BLaER1 treated with 17β-estradiol and CSF1 and Interleukin-3, amounts not matched to agents 10 nM and 100 nM (cell line): ENCODE results near the gene CACNB3.

Source experiments
- H3K27ac ChIP-seq, 11 experiments: shearing (Covaris generic); formaldehyde crosslinking; 2 replicates each; pipeline ENCODE4 v1.8.1; 2022
- H3K27me3 ChIP-seq, 11 experiments: shearing (Covaris generic); formaldehyde crosslinking; 2 replicates each; pipeline ENCODE4 v1.8.1; 2022
- H3K36me3 ChIP-seq, 11 experiments: shearing (Covaris generic); formaldehyde crosslinking; 2 replicates each; pipeline ENCODE4 v1.8.1; 2022
- H3K4me1 ChIP-seq, 10 experiments: shearing (Covaris generic); formaldehyde crosslinking; 2 replicates each; pipeline ENCODE4 v1.8.1; 2022
- H3K4me2 ChIP-seq, 11 experiments: shearing (Covaris generic); formaldehyde crosslinking; 2 replicates each; pipeline ENCODE4 v1.8.1; 2022
- H3K4me3 ChIP-seq, 10 experiments: shearing (Covaris generic); formaldehyde crosslinking; 2 replicates each; pipeline ENCODE4 v1.8.1; 2022
- H3K9ac ChIP-seq, 11 experiments: shearing (Covaris generic); formaldehyde crosslinking; 2 replicates each; pipeline ENCODE4 v1.8.1; 2022
- H3K9me3 ChIP-seq, 11 experiments: shearing (Covaris generic); formaldehyde crosslinking; replicated peaks in 1 of 11; 2 replicates each; pipeline ENCODE4 v1.8.1; 2022
- H4K20me1 ChIP-seq, 11 experiments: shearing (Covaris generic); formaldehyde crosslinking; 2 replicates each; pipeline ENCODE4 v1.8.1; 2022
- Cebpa-rat ChIP-seq, 11 experiments: shearing (Covaris generic); IDR thresholded peaks; 2 replicates each; pipeline ENCODE4 v1.8.1; 2022

Gene CACNB3

GRCh38 chr12:48822139-48822538 is 3.8 kb downstream of the CACNB3 start:
- H3K4me2 ChIP-seq: no peak overlapping the region
- H3K27me3 ChIP-seq: no peaks in the 10 kb centered on the region
- no peak overlapping the region for H3K4me3 ChIP-seq
- peaks cover 27 to 33% (median 29%) of the 10 kb centered on the region in 10 experiments for H3K4me1 ChIP-seq
- H3K27ac ChIP-seq: no peak overlapping the region
- TF ChIP-seq Cebpa-rat (IDR thresholded peaks at IDR 0.05): no peak
- peaks cover 0 to 74% (median 51%) of the 10 kb centered on the region in 11 experiments; a peak in 18 of 22 replicates for H4K20me1 ChIP-seq
- no peak overlapping the region; a peak in 1 of 22 replicates for H3K9ac ChIP-seq
- peaks cover 35 to 63% (median 42%) of the 10 kb centered on the region in 11 experiments for H3K36me3 ChIP-seq
- no peaks in the 10 kb centered on the region for H3K9me3 ChIP-seq

- no peak overlapping the region for H3K27ac ChIP-seq
- peaks cover 5 to 77% (median 57%) of the 10 kb centered on the region in 11 experiments; a peak in 20 of 22 replicates for H4K20me1 ChIP-seq
- peaks cover 41 to 68% (median 48%) of the 10 kb centered on the region in 11 experiments for H3K36me3 ChIP-seq
- no peaks in the 10 kb centered on the region for H3K9me3 ChIP-seq
- H3K4me3 ChIP-seq: no peak overlapping the region
- H3K4me2 ChIP-seq: no peak overlapping the region
- H3K27me3 ChIP-seq: no peaks in the 10 kb centered on the region
- peak overlapping the region in 1 of 11 experiments; percentile 3; a peak in 1 of 22 replicates for H3K9ac ChIP-seq
- no peak for TF ChIP-seq Cebpa-rat (IDR thresholded peaks at IDR 0.05)
- peaks cover 21 to 27% (median 23%) of the 10 kb centered on the region in 10 experiments for H3K4me1 ChIP-seq
Measured at GRCh38 chr12:48822711-48823110, 4.4 kb downstream of the CACNB3 start.

- Histone ChIP-seq H3K27ac (no peak overlapping the region), H4K20me1 (peaks cover 10 to 83% (median 63%) of the 10 kb centered on the region in 11 experiments; a peak in 21 of 22 replicates), H3K4me1 (peaks cover 18 to 25% (median 19%) of the 10 kb centered on the region in 10 experiments), H3K4me3 (no peak overlapping the region), H3K36me3 (peaks cover 47 to 74% (median 54%) of the 10 kb centered on the region in 11 experiments), H3K9me3 (no peaks in the 10 kb centered on the region), H3K27me3 (no peaks in the 10 kb centered on the region), H3K9ac (no peak overlapping the region), H3K4me2 (no peak overlapping the region)
- no peak for TF ChIP-seq Cebpa-rat (IDR thresholded peaks at IDR 0.05)
Measured at GRCh38 chr12:48823281-48823680, 5.0 kb downstream of the CACNB3 start.

GRCh38 chr12:48824112-48824511 is 5.8 kb downstream of the CACNB3 start:
- H3K4me2 ChIP-seq: no peak overlapping the region

GRCh38 chr12:48824905-48825304 is 6.6 kb downstream of the CACNB3 start:
- no peak overlapping the region for H3K4me2 ChIP-seq
- no peak overlapping the region for H3K4me3 ChIP-seq
- H3K9me3 ChIP-seq: no peaks in the 10 kb centered on the region
- H3K36me3 ChIP-seq: peaks cover 63 to 90% (median 70%) of the 10 kb centered on the region in 11 experiments
- no peak overlapping the region for H3K27ac ChIP-seq
- peaks cover 7 to 12% (median 8%) of the 10 kb centered on the region in 10 experiments for H3K4me1 ChIP-seq
- no peaks in the 10 kb centered on the region for H3K27me3 ChIP-seq
- no peak overlapping the region for H3K9ac ChIP-seq
- peaks cover 25 to 90% (median 71%) of the 10 kb centered on the region in 11 experiments for H4K20me1 ChIP-seq
- TF ChIP-seq Cebpa-rat (IDR thresholded peaks at IDR 0.05): no peak

More at GRCh38 chr12:48824112-48824511, 5.8 kb downstream of the CACNB3 start:
- Histone ChIP-seq H3K27me3 (no peaks in the 10 kb centered on the region), H3K9me3 (no peaks in the 10 kb centered on the region), H3K27ac (no peak overlapping the region), H3K9ac (no peak overlapping the region), H3K36me3 (peaks cover 55 to 82% (median 62%) of the 10 kb centered on the region in 11 experiments), H4K20me1 (peaks cover 17 to 90% (median 71%) of the 10 kb centered on the region in 11 experiments), H3K4me1 (peaks cover 15 to 20% (median 16%) of the 10 kb centered on the region in 10 experiments), H3K4me3 (no peak overlapping the region)
- no peak for TF ChIP-seq Cebpa-rat (IDR thresholded peaks at IDR 0.05)

GRCh38 chr12:48826209-48826855 is 8.0 kb downstream of the CACNB3 start:
- H3K9ac ChIP-seq: no peak overlapping the region
- no peak overlapping the region for H3K4me3 ChIP-seq
- TF ChIP-seq Cebpa-rat (IDR thresholded peaks at IDR 0.05): no peak
- no peaks in the 10 kb centered on the region for H3K9me3 ChIP-seq
- no peak overlapping the region for H3K27ac ChIP-seq
- H3K27me3 ChIP-seq: no peaks in the 10 kb centered on the region
- H3K4me2 ChIP-seq: no peak overlapping the region
- H3K36me3 ChIP-seq: peaks cover 77 to 99% (median 84%) of the 10 kb centered on the region in 11 experiments
- peaks cover 36 to 100% (median 78%) of the 10 kb centered on the region in 11 experiments for H4K20me1 ChIP-seq
- H3K4me1 ChIP-seq: peaks cover 0 to 5% (median 0%) of the 10 kb centered on the region in 10 experiments; a peak in 1 of 20 replicates

GRCh38 chr12:48827026-48827425 is 8.7 kb downstream of the CACNB3 start:
- Histone ChIP-seq H3K27me3 (no peaks in the 10 kb centered on the region), H3K4me3 (no peak overlapping the region), H3K4me2 (no peak overlapping the region), H3K4me1 (peaks cover 0 to under 1% (median 0%) of the 10 kb centered on the region in 10 experiments; a peak in 1 of 20 replicates), H3K9me3 (no peaks in the 10 kb centered on the region), H3K27ac (no peak overlapping the region), H4K20me1 (peaks cover 36 to 100% (median 85%) of the 10 kb centered on the region in 11 experiments), H3K9ac (no peak overlapping the region), H3K36me3 (peaks cover 84 to 100% (median 91%) of the 10 kb centered on the region in 11 experiments)
- TF ChIP-seq Cebpa-rat (IDR thresholded peaks at IDR 0.05): no peak

GRCh38 chr12:48827513-48828096 is 9.3 kb downstream of the CACNB3 start:
- H4K20me1 ChIP-seq: peaks cover 36 to 100% (median 86%) of the 10 kb centered on the region in 11 experiments
- H3K9me3 ChIP-seq: no peaks in the 10 kb centered on the region
- no peak overlapping the region for H3K4me2 ChIP-seq
- H3K27me3 ChIP-seq: no peaks in the 10 kb centered on the region
- H3K9ac ChIP-seq: no peak overlapping the region
- no peak for TF ChIP-seq Cebpa-rat (IDR thresholded peaks at IDR 0.05)
- H3K27ac ChIP-seq: no peak overlapping the region
- H3K4me3 ChIP-seq: no peak overlapping the region
- peaks cover 90 to 100% (median 97%) of the 10 kb centered on the region in 11 experiments for H3K36me3 ChIP-seq
- no peaks in the 10 kb centered on the region; a peak in 1 of 20 replicates for H3K4me1 ChIP-seq

- TF ChIP-seq Cebpa-rat (IDR thresholded peaks at IDR 0.05): no peak
- Histone ChIP-seq H3K4me2 (no peak overlapping the region), H3K36me3 (peaks cover 94 to 100% (median 100%) of the 10 kb centered on the region in 11 experiments), H3K27ac (no peak overlapping the region), H3K4me1 (no peaks in the 10 kb centered on the region; a peak in 1 of 20 replicates), H3K27me3 (no peaks in the 10 kb centered on the region), H4K20me1 (peaks cover 36 to 100% (median 87%) of the 10 kb centered on the region in 11 experiments), H3K9me3 (no peaks in the 10 kb centered on the region), H3K4me3 (no peak overlapping the region), H3K9ac (no peak overlapping the region)
Measured at GRCh38 chr12:48828293-48828692, 10.0 kb downstream of the CACNB3 start.
